HepG2 (cell line): ENCODE data around the gene BATF2. TPM values are rescaled to one million over a fixed set of nuclear protein-coding genes. Genes with fewer than 3 reads are reported as not detected.
A peak's percentile ranks its signal among the peaks of the same experiment; 100 is the strongest.

Experiments
- ATAC-seq: fragments of 200-7000 bp; cut with Tn5 transposase; 3 replicates; pipeline ENCODE4 v1.9.1; 2020; ENCODE audit warnings: mild to moderate bottlenecking, moderate library complexity
- BruUV-seq: library from RNA; stranded (reverse); fragments of 400-500 nt; replicated peaks from 2 replicates; lab custom pipeline; 2021; lab: Mats Ljungman, UMichigan
- CTCF ChIA-PET: fragments of 300-600 bp; formaldehyde crosslinking; extraction: SDS; loops from one replicate; lab custom pipeline; 2021; ENCODE audit warnings: low total read pairs, inconsistent platforms, low intra/inter-chr PET ratio; lab: Yijun Ruan, JAX
- POLR2A ChIA-PET: fragments of 350-600 bp; sonication (Branson Sonifier 250); formaldehyde crosslinking; loops from one replicate; lab custom pipeline; 2020; ENCODE audit warnings: antibody characterized with exemption, inconsistent platforms; lab: Yijun Ruan, JAX
- DNase-seq: peaks from one replicate; pipeline ENCODE4 v3.0.0-alpha.2; 2015; ENCODE audit warnings: low spot score
- FAIRE-seq: peaks from 3 replicates; lab custom pipeline; 2011; peaks lifted over from hg19 to GRCh38; lab: Jason Lieb, UNC
- H2AFZ ChIP-seq: one replicate; pipeline ENCODE4 v1.6.1; 2011; ENCODE audit warnings: low read length, inconsistent platforms
- H3K27ac ChIP-seq: fragments of 300-600 bp; 3 replicates; pipeline ENCODE4 v1.8.0; 2011; ENCODE audit warnings: mixed run types, mild to moderate bottlenecking, mixed read lengths, low read length, inconsistent platforms; ENCODE audit not compliant: insufficient read depth; ENCODE audit errors: extremely low read length
- H3K27me3 ChIP-seq, 2 experiments: fragments of 200-600 bp in 1 of 2; 2 replicates in 1 of 2; 3 replicates in 1 of 2; pipeline versions ENCODE4 v1.6.0 to v1.8.0; 2011; ENCODE audit warnings: low read length in 2 of 2, mild to moderate bottlenecking in 2 of 2, moderate library complexity in 2 of 2, inconsistent platforms in 1 of 2; ENCODE audit not compliant: insufficient read depth in 2 of 2, control insufficient read depth in 1 of 2
- H3K36me3 ChIP-seq, 2 experiments: fragments of 200-600 bp in 1 of 2; replicated peaks in 1 of 2; 2 replicates in 1 of 2; 3 replicates in 1 of 2; pipeline versions ENCODE4 v1.5.1 to v1.8.0; 2011; ENCODE audit warnings: low read length in 2 of 2, inconsistent platforms in 1 of 2; ENCODE audit not compliant: insufficient read depth in 2 of 2, control insufficient read depth in 1 of 2
- H3K4me1 ChIP-seq: 2 replicates; pipeline ENCODE4 v1.5.1; 2012; ENCODE audit warnings: low read length, inconsistent platforms; ENCODE audit not compliant: insufficient read depth
- H3K4me2 ChIP-seq: 2 replicates; pipeline ENCODE4 v1.6.0; 2011; ENCODE audit warnings: low read depth, low read length, inconsistent platforms
- H3K4me3 ChIP-seq, 3 experiments: fragments of 200-600 bp in 1 of 3; sonication (generic), shearing (Covaris generic) in 1 of 3; replicated peaks in 1 of 3; 2 replicates each; pipeline ENCODE4 v1.5.1; 2011 to 2016; ENCODE audit warnings: low read length in 3 of 3, inconsistent platforms in 2 of 3, low read depth in 2 of 3, mild to moderate bottlenecking in 2 of 3, control low read depth in 1 of 3, mixed read lengths in 1 of 3; ENCODE audit not compliant: insufficient read depth in 1 of 3
- H3K79me2 ChIP-seq: one replicate; pipeline ENCODE4 v1.6.1; 2011; ENCODE audit warnings: low read length, inconsistent platforms; ENCODE audit not compliant: insufficient read depth
- H3K9ac ChIP-seq: 2 replicates; pipeline ENCODE4 v1.6.0; 2011; ENCODE audit warnings: mild to moderate bottlenecking, low read depth, low read length, inconsistent platforms; ENCODE audit not compliant: insufficient read depth
- H3K9me3 ChIP-seq: 2 replicates; pipeline ENCODE4 v1.5.1; 2012; ENCODE audit warnings: mild to moderate bottlenecking, low read length
- H4K20me1 ChIP-seq: 2 replicates; pipeline ENCODE4 v1.6.0; 2011; ENCODE audit warnings: inconsistent platforms, mild to moderate bottlenecking, low read length, moderate library complexity; ENCODE audit not compliant: insufficient read depth
- GATAD1 ChIP-seq: IDR thresholded peaks from 2 replicates; pipeline ENCODE4 v1.6.1; 2016; ENCODE audit warnings: missing genetic modification reagents, missing compliant biosample characterization
- MTA1 ChIP-seq: sonication (generic); formaldehyde crosslinking; IDR thresholded peaks from 2 replicates; pipeline ENCODE4 v1.4.0; 2020; ENCODE audit warnings: missing genetic modification reagents, mild to moderate bottlenecking, borderline replicate concordance
- NFIB ChIP-seq: sonication (generic); formaldehyde crosslinking; IDR thresholded peaks from 2 replicates; pipeline ENCODE4 v1.9.0; 2021; ENCODE audit warnings: missing genetic modification reagents, mild to moderate bottlenecking, borderline replicate concordance
- RELA ChIP-seq: sonication (generic); formaldehyde crosslinking; IDR thresholded peaks from 2 replicates; pipeline ENCODE4 v1.4.0; 2020; ENCODE audit warnings: missing genetic modification reagents
- REPIN1 ChIP-seq: sonication (generic); formaldehyde crosslinking; IDR thresholded peaks from 2 replicates; pipeline ENCODE4 v1.8.0; 2022; ENCODE audit warnings: missing genetic modification reagents, low read depth, mild to moderate bottlenecking, borderline replicate concordance
- TOE1 ChIP-seq: sonication (generic); formaldehyde crosslinking; IDR thresholded peaks from 2 replicates; pipeline ENCODE4 v1.4.0; 2020; ENCODE audit warnings: mild to moderate bottlenecking, missing genetic modification reagents
- ZMYM3 ChIP-seq: sonication (generic); formaldehyde crosslinking; IDR thresholded peaks from 2 replicates; pipeline ENCODE4 v1.5.1; 2020; ENCODE audit warnings: mild to moderate bottlenecking, missing genetic modification reagents
- ZNF251 ChIP-seq: sonication (generic); formaldehyde crosslinking; IDR thresholded peaks from 2 replicates; pipeline ENCODE4 v1.9.0; 2021; ENCODE audit warnings: mild to moderate bottlenecking, missing genetic modification reagents
- ZNF430 ChIP-seq: sonication (generic); formaldehyde crosslinking; IDR thresholded peaks from 2 replicates; pipeline ENCODE4 v1.9.0; 2021; ENCODE audit warnings: mild to moderate bottlenecking, missing genetic modification reagents
- WGBS: methylation state at CpG from one replicate; pipeline ENCODE4 v1.1.6; 2017; ENCODE audit warnings: low lambda C conversion rate; 5-methylcytosine and 5-hydroxymethylcytosine counted together
- in situ Hi-C: cut with HindIII; loops from 2 replicates; pipeline ENCODE4 v1.10.0; 2017; ENCODE audit warnings: low pct_unique_long_range_greater_than_20kb; ENCODE audit not compliant: extremely low pct_ligation_motif_present
- intact Hi-C: fragments of 100-400 bp; cut with micrococcal nuclease; formaldehyde crosslinking; loops from one replicate; pipeline ENCODE4 v1.10.0; 2022; ENCODE audit not compliant: unreplicated experiment
- polyA plus RNA-seq, 8 experiments: library from polyadenylated mRNA; depleted of rRNA in 3 of 8; stranded (reverse) in 7 of 8; unstranded in 1 of 8; fragments of >200 nt; fragmentation: Illumina TruSeq in 4 of 8; extraction: Trizol in 4 of 8; gene quantifications; 2 replicates each; pipeline versions ENCODE4 v1.2.1 to v1.2.3, GENCODE V29; 2011 to 2016; ENCODE audit warnings: low read depth in 4 of 8, missing spikeins in 1 of 8, mixed read lengths in 1 of 8; ENCODE audit not compliant: insufficient read depth in 1 of 8
- total RNA-seq, 5 experiments: library from RNA; depleted of rRNA; stranded (reverse); fragments of >200 nt; fragmentation: Illumina TruSeq; extraction: Trizol; gene quantifications; 2 replicates each; pipeline ENCODE4 v1.2.3, GENCODE V29; 2016; ENCODE audit warnings: low read depth in 1 of 5
- TF ChIP-seq, protein P1 (sequence below): sonication (generic); formaldehyde crosslinking; conservative IDR thresholded peaks from 2 replicates; pipeline ENCODE4 v1.4.0; 2020; ENCODE audit warnings: mild to moderate bottlenecking, missing genetic modification reagents, moderate library complexity
- TF ChIP-seq, protein P2 (sequence below), 2 experiments: sonication (generic) in 1 of 2; formaldehyde crosslinking in 1 of 2; IDR thresholded peaks; 2 replicates each; pipeline versions ENCODE4 v1.5.1 to v1.6.1; 2011 to 2020; ENCODE audit warnings: borderline replicate concordance in 1 of 2, low read depth in 1 of 2, low read length in 1 of 2, mild to moderate bottlenecking in 1 of 2, missing genetic modification reagents in 1 of 2, moderate library complexity in 1 of 2
- TF ChIP-seq, protein P3 (sequence below): sonication (generic); formaldehyde crosslinking; IDR thresholded peaks from 2 replicates; pipeline ENCODE4 v1.4.0; 2020; ENCODE audit warnings: mild to moderate bottlenecking, missing genetic modification reagents
- TF ChIP-seq, protein P4 (sequence below): sonication (generic); formaldehyde crosslinking; IDR thresholded peaks from 2 replicates; pipeline ENCODE4 v1.4.0; 2020; ENCODE audit warnings: missing genetic modification reagents

The BATF2 gene
- total and polyA plus RNA-seq, 2 of the 13 experiments (the other 11 are each of a cell fraction or from before 2014, with no cell fraction given): 2.8 to 3.9 TPM

DNA sequence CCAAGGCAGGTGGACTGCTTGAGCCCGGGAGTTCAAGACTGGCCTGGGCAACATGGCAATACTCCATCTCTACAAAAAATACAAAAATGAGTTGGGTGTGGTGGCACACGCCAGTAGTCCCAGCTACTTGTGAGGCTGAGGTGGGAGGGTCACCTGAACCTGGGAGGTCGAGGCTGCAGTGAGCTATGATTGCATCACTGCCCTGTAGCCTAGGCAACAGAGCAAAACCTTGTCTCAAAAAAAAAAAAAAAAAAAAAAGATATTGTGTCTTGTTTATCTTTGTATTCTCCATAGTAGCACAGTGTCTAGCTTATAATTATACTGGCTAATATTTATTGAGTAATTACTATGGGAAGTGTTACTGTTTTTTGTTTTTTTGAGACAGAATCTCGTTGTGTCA, 45.2 kb downstream of the BATF2 start (continued):
- TF ChIP-seq, protein P1, sequence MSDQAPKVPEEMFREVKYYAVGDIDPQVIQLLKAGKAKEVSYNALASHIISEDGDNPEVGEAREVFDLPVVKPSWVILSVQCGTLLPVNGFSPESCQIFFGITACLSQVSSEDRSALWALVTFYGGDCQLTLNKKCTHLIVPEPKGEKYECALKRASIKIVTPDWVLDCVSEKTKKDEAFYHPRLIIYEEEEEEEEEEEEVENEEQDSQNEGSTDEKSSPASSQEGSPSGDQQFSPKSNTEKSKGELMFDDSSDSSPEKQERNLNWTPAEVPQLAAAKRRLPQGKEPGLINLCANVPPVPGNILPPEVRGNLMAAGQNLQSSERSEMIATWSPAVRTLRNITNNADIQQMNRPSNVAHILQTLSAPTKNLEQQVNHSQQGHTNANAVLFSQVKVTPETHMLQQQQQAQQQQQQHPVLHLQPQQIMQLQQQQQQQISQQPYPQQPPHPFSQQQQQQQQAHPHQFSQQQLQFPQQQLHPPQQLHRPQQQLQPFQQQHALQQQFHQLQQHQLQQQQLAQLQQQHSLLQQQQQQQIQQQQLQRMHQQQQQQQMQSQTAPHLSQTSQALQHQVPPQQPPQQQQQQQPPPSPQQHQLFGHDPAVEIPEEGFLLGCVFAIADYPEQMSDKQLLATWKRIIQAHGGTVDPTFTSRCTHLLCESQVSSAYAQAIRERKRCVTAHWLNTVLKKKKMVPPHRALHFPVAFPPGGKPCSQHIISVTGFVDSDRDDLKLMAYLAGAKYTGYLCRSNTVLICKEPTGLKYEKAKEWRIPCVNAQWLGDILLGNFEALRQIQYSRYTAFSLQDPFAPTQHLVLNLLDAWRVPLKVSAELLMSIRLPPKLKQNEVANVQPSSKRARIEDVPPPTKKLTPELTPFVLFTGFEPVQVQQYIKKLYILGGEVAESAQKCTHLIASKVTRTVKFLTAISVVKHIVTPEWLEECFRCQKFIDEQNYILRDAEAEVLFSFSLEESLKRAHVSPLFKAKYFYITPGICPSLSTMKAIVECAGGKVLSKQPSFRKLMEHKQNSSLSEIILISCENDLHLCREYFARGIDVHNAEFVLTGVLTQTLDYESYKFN: no peak
- TF ChIP-seq TOE1 (CRISPR knock-in tag): no peak
- no peak for TF ChIP-seq NFIB (CRISPR knock-in tag)
- TF ChIP-seq ZNF430: no peak

DNA sequence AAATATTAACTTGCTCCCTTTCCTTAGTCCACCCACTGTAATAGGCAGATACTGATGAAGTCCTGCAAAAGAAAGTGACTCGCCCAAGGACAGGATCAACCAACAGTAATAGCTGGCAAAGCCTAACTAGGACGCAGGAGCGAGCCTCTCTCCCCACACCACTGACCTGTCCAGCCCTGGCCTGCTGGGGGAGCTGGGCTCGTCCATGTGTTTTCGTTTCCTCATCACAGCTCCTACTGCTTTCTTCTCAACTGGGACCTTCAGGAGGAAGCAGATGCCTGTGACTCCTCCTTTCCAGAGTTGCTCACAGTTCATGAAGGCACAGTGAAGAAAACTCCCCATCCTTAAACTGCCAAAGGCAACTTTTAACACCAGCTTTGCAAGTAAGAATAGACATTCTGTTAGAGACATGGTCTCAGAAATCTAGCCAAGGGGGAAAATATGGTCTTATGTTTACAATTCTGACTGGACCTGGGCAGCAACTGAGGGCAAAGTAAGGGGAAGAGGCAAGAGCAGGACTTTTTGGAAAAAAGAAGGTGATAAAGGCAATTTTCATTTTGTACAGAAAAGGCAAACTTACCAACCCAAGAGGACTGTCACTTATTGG, 49.5 kb downstream of the BATF2 start:
- Histone ChIP-seq H3K4me2 (no peak overlapping the region), H3K27ac (no peak overlapping the region), H3K27me3 (peaks cover 0 to 3% of the 10 kb centered on the region in 2 experiments; a peak in 1 of 5 replicates), H3K79me2 (no peaks in the 10 kb centered on the region), H3K9me3 (no peaks in the 10 kb centered on the region), H4K20me1 (no peaks in the 10 kb centered on the region), H3K9ac (no peak overlapping the region), H3K4me3 (no peak overlapping the region), H3K4me1 (no peaks in the 10 kb centered on the region), H3K36me3 (no peaks in the 10 kb centered on the region), H2AFZ (no peak overlapping the region)
- 8% methylated on average over 5 of the region's 5 CpGs for WGBS
- DNase-seq (no peak), FAIRE-seq (no peak), ATAC-seq (peak; percentile 76)
- in situ Hi-C loops: no loop called here
- POLR2A ChIA-PET: interaction anchor here (0.9 to 1.4 kb wide), 2 partner anchors 11 to 12 kb away, joined by 3 to 5 read pairs; partner anchors contain the start of gene GPHA2
- intact Hi-C loops: no loop called here
- BruUV-seq: no TSS peak
- CTCF ChIA-PET: no interaction called here
- TF ChIP-seq MTA1 (CRISPR knock-in tag) (no peak), GATAD1 (CRISPR knock-in tag) (no peak), ZNF251 (CRISPR knock-in tag) (no peak), ZMYM3 (no peak), RELA (CRISPR knock-in tag) (no peak), REPIN1 (no peak)
- TF ChIP-seq, protein P2, sequence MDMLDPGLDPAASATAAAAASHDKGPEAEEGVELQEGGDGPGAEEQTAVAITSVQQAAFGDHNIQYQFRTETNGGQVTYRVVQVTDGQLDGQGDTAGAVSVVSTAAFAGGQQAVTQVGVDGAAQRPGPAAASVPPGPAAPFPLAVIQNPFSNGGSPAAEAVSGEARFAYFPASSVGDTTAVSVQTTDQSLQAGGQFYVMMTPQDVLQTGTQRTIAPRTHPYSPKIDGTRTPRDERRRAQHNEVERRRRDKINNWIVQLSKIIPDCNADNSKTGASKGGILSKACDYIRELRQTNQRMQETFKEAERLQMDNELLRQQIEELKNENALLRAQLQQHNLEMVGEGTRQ (IDR thresholded peaks at IDR 0.05; ENCODE audit: low read depth, low read length): no peak
- TF ChIP-seq, protein P2 (CRISPR knock-in tag; IDR thresholded peaks at IDR 0.05; ENCODE audit: borderline replicate concordance): no peak
- TF ChIP-seq, protein P3, sequence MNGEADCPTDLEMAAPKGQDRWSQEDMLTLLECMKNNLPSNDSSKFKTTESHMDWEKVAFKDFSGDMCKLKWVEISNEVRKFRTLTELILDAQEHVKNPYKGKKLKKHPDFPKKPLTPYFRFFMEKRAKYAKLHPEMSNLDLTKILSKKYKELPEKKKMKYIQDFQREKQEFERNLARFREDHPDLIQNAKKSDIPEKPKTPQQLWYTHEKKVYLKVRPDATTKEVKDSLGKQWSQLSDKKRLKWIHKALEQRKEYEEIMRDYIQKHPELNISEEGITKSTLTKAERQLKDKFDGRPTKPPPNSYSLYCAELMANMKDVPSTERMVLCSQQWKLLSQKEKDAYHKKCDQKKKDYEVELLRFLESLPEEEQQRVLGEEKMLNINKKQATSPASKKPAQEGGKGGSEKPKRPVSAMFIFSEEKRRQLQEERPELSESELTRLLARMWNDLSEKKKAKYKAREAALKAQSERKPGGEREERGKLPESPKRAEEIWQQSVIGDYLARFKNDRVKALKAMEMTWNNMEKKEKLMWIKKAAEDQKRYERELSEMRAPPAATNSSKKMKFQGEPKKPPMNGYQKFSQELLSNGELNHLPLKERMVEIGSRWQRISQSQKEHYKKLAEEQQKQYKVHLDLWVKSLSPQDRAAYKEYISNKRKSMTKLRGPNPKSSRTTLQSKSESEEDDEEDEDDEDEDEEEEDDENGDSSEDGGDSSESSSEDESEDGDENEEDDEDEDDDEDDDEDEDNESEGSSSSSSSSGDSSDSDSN (CRISPR knock-in tag): 0 out of 2 replicates have a peak, but pooled peaks have one; percentile 30
- TF ChIP-seq, protein P4, sequence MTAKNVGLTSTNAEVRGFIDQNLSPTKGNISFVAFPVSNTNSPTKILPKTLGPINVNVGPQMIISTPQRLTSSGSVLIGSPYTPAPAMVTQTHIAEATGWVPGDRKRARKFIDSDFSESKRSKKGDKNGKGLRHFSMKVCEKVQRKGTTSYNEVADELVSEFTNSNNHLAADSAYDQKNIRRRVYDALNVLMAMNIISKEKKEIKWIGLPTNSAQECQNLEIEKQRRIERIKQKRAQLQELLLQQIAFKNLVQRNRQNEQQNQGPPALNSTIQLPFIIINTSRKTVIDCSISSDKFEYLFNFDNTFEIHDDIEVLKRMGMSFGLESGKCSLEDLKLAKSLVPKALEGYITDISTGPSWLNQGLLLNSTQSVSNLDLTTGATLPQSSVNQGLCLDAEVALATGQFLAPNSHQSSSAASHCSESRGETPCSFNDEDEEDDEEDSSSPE (CRISPR knock-in tag): no peak
